NCI-H2081 treated with DMSO at 0.1 percent for 48 hours (cell line): ENCODE results near the gene PNO1.

Experiments used
- DNase-seq: peaks from one replicate; lab custom pipeline; 2025; lab: John Stamatoyannopoulos, UW

PNO1 gene

DNA sequence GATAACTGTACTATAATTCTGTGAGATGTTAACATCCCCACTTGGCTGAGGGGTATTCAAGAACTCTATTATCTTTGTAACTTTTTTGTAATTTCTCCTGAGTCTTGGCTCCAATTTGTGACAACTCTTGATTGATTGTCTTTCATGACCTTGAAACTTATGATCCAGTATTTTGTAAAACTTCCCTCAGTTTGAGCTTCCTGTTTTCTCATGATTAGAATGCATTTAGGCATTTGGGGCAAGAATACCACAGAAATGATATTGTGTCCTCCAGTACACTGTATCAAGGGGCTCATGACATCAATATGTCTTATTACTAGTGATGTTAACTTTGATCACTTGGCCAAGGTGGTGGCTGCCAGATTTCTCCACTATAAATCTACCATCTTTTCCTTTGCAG, 37.4 kb downstream of the PNO1 start:
- no peak for DNase-seq

DNA sequence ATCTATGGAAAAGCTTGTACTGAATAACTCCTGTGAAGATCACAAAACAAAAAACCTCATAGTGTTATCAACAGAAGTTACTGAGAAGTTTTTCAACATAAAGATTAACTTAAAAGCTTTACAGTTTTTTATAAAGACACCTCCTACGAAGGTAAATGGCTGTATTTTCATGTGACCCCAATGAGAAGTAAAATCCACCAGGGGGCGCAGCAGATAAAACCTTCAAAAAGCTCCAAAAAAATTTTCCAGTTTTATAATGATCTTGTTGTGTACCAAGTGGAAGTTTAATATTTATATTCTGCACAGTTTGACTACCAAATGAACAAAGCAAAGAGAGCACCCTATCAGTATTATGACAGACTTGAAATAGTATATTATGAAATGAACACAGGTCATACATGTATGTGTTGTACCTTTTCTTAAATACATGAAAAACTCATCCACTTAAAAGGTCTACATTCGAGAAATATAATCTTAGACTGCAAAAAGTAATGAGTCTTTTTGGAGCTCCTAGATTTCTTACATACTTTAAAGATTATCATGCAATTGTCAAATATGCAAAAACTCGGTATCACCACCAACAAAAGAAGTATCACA, 38.5 kb downstream of the PNO1 start:
- no peak for DNase-seq

DNA sequence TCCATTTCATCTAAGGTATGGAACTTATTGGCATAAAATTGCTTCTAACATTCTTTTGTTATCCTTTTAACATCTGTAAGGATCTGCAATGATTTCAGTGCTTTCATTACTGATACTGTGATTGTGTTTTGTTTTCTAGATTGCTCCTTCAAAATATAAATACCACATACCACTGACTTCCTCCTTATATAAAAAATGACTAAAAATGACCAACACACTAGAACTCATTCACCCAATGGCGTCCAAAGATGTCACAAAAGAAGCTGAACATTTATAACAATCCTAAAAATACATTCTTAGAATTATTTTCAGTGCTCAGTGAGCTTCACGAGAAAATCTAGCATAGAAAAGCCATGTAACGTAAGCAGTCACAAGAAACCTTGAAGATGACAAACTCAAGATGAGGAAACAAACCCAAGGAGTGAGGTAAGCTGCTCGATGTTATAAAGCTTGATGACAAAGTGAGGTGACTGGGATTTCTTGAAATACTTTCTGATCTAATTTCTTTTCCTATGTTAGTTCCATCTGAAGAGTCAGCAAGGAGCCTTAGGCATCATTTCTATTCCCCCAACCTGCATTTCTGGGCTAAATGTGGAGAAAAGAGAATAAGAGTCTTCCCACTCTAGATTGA, 42.6 kb downstream of the PNO1 start:
- DNase-seq, result no peak

DNA sequence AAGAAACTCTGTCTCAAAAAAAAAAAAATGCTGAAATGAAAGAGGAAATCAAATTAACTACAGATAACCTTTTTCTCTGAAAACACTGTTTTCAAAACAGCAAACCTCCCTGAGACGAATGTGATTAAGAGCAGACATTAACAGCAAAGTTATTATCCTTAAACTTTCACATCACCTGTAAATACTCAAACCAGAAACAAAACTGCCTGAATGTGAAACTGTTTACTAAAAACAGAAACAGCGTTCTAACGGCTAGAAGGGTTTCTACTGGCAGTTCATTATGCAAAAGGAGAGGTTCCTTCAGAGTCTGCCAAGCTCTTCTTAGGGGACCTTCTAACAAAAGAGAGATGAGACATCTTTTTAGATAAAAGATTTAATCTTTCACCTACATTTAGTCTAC, 45.9 kb downstream of the PNO1 start:
- no peak for DNase-seq

DNA sequence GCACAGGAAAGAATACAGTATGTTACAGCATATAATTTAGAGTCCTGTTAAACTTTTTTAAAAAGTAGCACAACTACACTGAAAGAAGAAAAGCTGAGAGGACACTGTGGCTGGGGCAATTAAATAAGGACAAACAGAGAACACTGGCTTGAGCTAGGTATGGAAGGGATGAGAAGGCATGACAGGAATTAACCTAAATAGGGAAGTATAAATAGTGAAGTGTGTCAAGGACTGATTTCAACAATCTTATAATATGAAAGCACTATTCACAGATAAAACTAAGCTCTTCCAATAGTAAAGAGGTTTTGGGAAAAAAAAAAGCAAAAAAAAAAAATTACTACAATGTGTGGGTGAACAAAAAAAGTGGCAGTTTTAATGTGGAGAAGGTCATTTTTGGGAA, 49.1 kb downstream of the PNO1 start:
- DNase-seq, result no peak

DNA sequence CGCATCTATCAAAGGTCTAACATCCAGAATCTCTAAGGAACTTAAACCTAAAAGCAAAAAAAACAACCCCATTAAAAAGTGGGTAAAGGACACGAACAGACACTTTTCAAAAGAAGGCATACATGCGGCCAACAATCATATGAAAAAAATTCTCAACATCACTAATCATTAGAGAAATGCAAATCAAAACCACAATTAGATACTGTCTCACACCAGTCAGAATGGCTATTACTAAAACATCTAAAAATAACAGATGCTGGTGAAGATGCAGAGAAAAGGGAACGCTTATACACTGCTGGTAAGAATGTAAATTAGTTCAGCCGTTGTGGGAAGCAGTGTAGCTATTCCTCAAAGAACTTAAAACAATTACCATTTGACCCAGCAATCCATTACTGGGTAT, 56.7 kb downstream of the PNO1 start:
- no peak for DNase-seq

DNA sequence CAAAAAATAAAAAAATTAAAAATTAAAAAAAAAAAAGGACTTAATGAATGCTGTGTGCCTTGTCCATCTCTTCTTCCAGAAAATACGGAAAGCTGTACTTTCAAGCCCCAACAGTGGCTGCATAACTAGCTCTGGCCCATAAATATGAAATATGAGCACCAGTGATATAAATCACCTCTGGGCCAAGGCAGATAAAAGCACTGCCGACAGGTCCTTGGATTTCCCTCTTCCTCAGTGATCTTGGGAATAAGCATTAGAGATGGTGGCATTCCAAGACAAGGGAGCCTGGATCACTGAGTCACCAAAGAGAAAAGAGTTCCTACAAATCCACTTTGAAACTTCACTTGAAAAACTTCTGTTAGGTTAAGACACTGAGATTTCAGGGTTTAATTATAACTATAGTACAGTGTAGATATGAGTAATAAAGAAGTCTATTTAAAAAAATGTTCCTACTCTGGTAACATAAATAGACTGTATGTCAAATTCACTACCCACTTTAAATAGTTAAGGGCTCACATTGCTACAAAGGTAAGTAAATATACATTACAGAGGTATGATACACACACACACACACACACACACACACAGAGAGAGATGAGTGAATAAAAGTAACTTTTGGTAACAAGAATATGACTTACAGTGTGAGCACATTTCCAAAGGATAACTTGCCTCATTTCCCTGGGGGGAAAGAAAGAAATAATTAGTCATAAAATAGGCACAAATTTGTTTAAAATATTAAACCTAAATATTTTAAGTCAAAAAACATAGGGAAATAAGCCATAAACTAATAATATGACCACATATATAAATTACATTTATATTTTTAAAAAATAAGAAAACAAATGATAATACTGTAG, 59.0 kb downstream of the PNO1 start:
- no peak for DNase-seq

DNA sequence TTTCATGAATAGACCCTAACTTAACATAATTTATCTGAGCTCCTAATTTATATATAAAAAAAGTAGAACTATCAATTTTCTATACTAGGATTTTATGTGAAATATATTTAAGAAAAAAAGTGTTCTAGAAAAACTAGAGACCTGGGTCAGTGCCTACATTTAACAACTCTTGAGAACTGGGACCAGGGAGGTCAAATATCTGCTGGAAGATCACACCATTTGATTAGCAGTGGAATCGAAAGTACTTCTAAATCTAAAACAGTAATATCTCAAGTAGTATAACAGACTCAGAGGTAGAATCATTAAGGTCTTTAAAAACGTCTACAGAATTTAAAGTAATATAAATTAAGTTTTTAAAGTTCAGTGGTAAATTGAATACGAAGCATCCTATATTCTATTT, 60.0 kb downstream of the PNO1 start:
- DNase-seq, result no peak

DNA sequence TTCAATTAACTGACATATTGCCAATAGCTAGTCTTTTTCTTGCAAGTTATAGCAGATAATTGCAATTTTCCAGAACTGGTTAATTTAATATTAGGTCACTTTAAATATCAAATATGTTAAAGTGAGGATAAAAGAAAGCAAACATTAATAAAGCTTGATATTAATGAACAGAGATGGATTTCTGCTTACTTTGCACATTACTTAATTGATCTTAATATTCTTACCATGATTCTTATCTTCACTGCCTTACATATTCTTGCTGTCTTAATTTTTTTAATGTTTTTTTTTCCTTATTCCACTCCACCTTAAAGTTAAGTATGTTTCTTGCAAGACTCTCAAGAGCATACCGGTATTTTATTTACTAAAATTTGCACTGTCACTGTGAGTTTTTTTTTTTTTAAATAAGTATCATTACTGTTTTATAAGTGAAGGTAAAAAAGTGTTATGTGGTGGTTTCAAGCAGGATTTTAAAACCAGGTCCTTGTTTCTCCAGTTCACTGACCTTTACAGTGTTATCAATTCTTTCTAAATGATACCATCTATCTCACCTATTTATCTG, 60.7 kb downstream of the PNO1 start:
- no peak for DNase-seq

DNA sequence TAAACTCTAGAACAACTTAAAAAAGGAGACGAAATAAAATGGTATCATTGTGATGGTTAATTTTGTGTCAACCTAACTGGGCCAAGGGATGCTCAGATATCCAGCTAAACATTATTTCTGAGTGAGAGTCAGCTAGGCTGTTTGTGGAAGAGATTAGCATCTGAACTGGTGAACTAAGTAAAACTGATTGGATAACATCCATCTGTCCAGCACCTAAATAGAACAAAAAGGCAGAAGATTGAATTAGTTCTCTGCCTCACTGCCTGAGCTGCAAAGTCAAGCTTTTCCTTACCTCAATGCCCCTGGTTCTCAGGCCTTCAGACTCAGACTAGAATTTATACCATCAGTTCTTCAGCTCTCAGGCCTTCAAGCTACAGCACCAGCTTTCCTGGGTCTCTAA, 64.6 kb downstream of the PNO1 start:
- no peak for DNase-seq

DNA sequence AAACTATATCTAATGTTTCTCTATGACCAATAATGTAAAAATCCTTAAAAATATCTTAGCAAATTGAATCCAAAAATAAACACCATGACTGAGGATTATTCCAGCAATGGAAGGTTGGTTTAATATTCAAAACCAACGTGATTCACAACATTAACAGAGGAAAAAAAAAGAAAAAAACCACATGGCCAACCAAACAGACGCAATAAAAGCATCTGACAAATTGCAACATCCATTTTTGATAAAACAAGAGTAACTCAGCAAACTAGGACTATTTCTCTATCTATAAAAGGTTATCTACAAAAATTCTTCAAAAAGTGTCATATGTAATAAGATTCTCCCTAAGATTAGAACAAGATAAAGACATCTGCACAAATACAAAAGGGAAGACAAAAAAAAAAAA, 65.7 kb downstream of the PNO1 start:
- DNase-seq, result no peak

DNA sequence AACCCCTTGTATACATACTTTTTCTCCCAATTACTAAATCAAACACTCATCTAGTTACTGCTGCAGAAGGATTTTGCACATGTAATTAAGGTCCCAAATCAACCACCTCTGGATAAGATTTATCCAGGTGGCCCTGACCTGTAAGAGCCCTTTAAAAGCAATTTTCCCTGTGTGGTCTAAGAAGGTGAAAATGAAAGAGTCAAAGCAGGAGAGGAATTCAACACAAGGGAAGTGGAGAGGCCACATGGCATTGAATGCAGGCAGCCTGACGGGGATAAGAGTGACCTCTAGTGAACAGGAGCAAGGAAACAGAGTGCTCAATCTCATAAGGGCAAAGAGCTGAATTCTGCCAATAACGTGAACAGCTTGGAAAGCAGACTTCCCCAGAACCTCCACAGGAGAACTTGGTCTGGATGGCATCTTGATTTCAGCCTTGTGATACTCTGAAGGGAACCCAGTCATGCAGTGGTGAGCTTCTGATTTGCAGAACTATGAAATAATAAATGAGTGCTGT, 67.5 kb downstream of the PNO1 start:
- no peak for DNase-seq
